ENCODE data around the gene SRGAP1. TPM values are rescaled to one million over a fixed set of nuclear protein-coding genes. Genes with fewer than 3 reads are reported as not detected.
"Not testable (repeated sequence)": the region's sequence is repeated elsewhere in the genome, so short reads cannot be mapped to it uniquely, and the experiment has no call there.

SRGAP1 gene
- total RNA-seq, 1 experiment from 2014 or later: 3.7 TPM

DNA sequence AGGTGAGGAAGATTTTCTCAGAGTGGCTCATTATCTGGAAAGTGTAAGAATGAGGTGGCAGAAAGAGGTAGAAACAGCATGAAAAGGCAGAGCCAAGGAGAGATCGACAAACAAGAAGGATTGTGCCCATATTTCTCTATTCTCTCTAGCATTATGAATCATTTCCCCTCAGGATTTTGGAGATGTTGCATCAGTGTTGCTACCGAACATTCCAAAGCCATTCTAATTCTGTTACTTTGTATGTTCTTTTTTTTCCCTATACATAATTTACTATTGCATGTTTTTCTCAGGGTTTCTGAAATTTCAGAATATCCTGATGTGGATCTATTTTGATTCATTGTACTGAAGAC, 316.2 kb downstream of the SRGAP1 start:
- peaks cover 18% of the 10 kb centered on the region for H3K4me1 ChIP-seq (replicated peaks)
- DNase-seq (ENCODE audit: low read depth in 1 of 2, low spot score in 2 of 2): peak in 1 of 2 experiments; percentile 21
- H3K9me3 ChIP-seq (replicated peaks): no peaks in the 10 kb centered on the region
- no peak overlapping the region for H3K4me3 ChIP-seq
- H3K27me3 ChIP-seq (replicated peaks): no peaks in the 10 kb centered on the region
- no peaks in the 10 kb centered on the region for H3K36me3 ChIP-seq
- H3K27ac ChIP-seq: peak overlapping the region; percentile 65

DNA sequence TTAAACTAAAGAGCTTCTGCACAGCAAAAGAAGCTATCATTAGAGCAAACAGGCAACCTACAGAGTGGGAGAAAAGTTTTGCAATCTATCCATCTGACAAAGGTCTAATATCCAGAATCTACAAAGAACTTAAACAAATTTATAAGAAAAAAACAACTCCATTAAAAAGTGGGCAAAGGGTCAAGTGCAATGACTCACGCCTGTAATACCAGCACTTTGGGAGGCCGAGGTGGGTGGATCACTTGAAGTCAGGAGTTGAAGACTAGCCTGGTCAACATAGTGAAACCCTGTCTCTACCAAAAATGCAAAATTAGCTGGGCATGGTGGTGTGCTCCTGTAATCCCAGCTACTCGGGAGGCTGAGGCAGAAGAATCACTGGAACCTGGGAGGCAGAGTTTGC, 322.1 kb downstream of the SRGAP1 start:
- not testable (repeated sequence) for H3K4me3 ChIP-seq; H3K36me3 ChIP-seq; H3K27ac ChIP-seq; H3K27me3 ChIP-seq (replicated peaks); DNase-seq (ENCODE audit: low read depth in 1 of 2, low spot score in 2 of 2); H3K9me3 ChIP-seq (replicated peaks)
- H3K4me1 ChIP-seq (replicated peaks): peaks cover 24% of the 10 kb centered on the region

DNA sequence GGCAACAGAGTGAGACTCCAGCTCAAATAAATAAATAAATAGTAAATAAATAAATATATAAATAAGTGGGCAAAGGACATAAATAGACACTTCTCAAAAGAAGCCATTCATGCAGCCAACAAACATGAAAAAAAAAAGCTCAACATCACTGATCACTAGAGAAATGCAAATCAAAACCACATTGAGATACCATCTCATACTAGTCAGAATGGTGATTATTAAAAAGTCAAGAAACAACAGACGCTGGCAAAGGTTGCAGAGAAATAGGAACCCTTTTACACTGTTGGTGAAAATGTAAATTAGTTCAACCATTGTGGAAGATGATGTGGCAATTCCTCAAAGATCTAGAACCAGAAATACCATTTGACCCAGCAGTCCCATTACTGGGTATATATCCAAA, 322.5 kb downstream of the SRGAP1 start:
- H3K36me3 ChIP-seq; H3K27ac ChIP-seq; H3K4me3 ChIP-seq; DNase-seq (ENCODE audit: low read depth in 1 of 2, low spot score in 2 of 2); H3K9me3 ChIP-seq (replicated peaks); H3K27me3 ChIP-seq (replicated peaks): not testable (repeated sequence)
- H3K4me1 ChIP-seq (replicated peaks): peaks cover 28% of the 10 kb centered on the region

DNA sequence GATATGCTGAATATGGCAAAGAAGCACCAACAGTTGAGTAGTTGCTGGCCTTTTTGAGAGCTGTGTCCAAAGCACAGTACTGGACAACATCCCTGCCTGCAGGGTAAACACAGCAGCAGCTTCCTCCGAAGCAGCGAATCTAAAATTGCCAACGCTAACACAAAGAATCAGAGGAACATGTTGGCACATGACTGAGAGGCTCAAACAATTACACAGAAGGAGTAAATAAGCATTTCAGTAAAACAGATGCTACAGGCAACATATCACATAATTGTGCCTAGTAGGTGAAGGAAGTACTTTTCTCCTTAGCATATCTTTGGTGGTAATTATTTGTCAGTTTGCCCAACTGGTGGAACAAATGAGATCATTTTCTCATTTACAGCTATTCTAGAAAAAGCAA, 325.5 kb downstream of the SRGAP1 start:
- Histone ChIP-seq H3K36me3 (no peaks in the 10 kb centered on the region), H3K9me3 (replicated peaks) (no peaks in the 10 kb centered on the region), H3K27ac (no peak overlapping the region), H3K4me3 (no peak overlapping the region), H3K4me1 (replicated peaks) (peaks cover 34% of the 10 kb centered on the region), H3K27me3 (replicated peaks) (no peaks in the 10 kb centered on the region)
- DNase-seq (ENCODE audit: low read depth in 1 of 2, low spot score in 2 of 2): no peak

DNA sequence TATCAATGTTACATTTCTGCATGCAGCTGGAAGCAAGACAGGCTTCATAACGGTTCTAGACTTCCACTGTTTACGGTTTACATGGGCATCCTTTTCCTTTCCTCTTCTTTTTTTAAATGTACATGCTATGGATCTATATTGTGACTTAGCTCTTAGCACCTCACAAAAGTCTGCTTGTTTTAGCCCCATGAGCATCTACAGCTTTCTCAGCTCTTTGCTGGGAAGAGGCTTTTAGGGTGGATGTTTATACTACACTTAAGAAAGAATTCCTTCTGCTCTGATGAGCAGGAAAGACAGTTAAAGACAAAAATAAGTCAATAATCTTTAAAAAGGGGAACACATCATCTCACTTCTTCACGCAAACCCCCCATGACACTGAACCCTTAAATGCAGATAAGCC, 326.2 kb downstream of the SRGAP1 start:
- no peaks in the 10 kb centered on the region for H3K9me3 ChIP-seq (replicated peaks)
- no peaks in the 10 kb centered on the region for H3K36me3 ChIP-seq
- peak in 1 of 2 experiments; percentile 12 for DNase-seq (ENCODE audit: low read depth in 1 of 2, low spot score in 2 of 2)
- H3K27ac ChIP-seq: peak overlapping the region; percentile 56
- no peaks in the 10 kb centered on the region for H3K27me3 ChIP-seq (replicated peaks)
- H3K4me1 ChIP-seq (replicated peaks): peaks cover 34% of the 10 kb centered on the region
- H3K4me3 ChIP-seq: no peak overlapping the region

DNA sequence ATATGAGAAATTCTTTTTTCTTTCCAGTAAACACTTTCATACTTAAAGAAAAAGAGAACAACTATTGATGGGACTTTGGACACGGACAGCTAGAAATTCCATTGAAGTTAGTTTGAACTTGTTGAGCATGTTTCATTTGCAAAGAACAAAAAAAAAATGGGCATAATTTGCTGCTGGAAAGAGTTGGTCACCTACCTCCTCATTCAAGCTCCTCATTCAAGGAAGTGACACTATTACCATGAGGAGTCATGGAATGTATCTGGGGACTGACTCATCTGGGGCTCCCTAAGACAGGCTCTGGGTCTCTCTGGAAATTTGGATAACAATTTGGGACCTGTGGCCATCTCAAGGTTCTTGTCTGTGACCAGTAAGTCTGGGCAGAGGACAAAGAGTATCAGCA, 327.2 kb downstream of the SRGAP1 start:
- peak overlapping the region; percentile 56 for H3K27ac ChIP-seq
- no peaks in the 10 kb centered on the region for H3K36me3 ChIP-seq
- H3K27me3 ChIP-seq (replicated peaks): no peaks in the 10 kb centered on the region
- DNase-seq (ENCODE audit: low read depth in 1 of 2, low spot score in 2 of 2): peak; percentile 53 to 57
- no peaks in the 10 kb centered on the region for H3K9me3 ChIP-seq (replicated peaks)
- no peak overlapping the region for H3K4me3 ChIP-seq
- H3K4me1 ChIP-seq (replicated peaks): peaks cover 30% of the 10 kb centered on the region

DNA sequence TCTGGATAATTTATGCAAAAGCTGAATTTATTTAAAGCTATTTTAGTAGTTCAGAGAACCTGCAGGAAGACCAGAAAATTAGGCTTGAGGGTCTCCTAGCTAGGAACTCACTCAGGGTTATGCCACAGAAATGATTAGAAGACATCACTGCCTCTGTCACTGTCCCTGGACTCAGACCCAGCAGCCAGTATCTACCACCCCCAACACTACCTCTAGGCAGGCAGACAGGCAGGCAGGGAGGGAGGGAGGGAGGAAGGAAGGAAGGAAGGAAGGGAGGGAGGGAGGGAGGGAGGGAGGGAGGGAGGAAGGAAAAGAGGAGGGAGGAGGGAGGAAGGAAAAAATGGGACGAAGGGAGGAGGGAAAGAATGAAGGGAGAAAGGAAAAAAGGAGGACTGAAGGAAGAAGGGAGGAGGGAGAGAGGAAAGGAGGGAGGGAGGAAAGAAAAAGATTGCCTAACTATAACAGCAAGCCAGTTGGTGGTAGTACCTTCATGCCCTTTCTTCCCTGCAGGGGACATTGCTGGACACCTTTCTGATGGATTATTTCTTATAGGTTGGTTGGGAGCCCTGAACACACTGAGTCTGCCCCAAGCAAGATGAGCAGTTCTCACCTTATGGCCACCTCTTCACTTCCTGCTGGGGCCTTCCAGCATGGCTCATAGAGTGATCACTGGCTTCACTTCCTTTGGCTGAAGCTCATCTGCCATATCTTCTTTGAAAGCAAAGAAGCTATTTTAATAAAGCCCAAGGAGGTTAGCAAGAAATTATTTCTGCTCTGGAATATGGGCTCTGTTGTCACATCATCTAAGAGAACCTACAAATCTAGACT, 327.9 kb downstream of the SRGAP1 start:
- Histone ChIP-seq H3K36me3 (no peaks in the 10 kb centered on the region), H3K9me3 (replicated peaks) (no peaks in the 10 kb centered on the region), H3K27ac (peak overlapping the region; percentile 56), H3K27me3 (replicated peaks) (no peaks in the 10 kb centered on the region), H3K4me3 (no peak overlapping the region), H3K4me1 (replicated peaks) (peaks cover 29% of the 10 kb centered on the region)
- DNase-seq (ENCODE audit: low read depth in 1 of 2, low spot score in 2 of 2): no peak

DNA sequence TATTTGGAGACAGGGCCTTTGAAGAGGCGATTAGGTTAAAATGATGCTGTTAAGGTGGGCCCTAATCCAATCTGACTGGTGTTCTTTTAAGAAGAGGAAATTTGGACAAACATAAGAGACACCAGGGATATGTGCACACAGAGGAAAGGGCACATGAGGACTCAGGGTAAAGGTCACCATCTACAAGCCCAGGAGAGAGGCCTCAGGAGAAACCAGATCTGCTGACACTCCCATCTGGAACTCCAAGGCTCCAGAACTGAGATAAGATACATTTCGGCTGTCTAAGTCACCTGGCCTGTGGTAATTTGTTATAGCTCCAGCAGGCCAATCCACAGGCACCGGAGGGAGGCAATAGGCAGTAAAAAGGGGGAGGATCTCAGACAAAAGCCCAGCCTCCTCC, 329.0 kb downstream of the SRGAP1 start:
- Histone ChIP-seq H3K27me3 (replicated peaks) (no peaks in the 10 kb centered on the region), H3K4me3 (no peak overlapping the region), H3K36me3 (no peaks in the 10 kb centered on the region), H3K27ac (no peak overlapping the region), H3K9me3 (replicated peaks) (no peaks in the 10 kb centered on the region), H3K4me1 (replicated peaks) (peaks cover 40% of the 10 kb centered on the region)
- no peak for DNase-seq (ENCODE audit: low read depth in 1 of 2, low spot score in 2 of 2)

DNA sequence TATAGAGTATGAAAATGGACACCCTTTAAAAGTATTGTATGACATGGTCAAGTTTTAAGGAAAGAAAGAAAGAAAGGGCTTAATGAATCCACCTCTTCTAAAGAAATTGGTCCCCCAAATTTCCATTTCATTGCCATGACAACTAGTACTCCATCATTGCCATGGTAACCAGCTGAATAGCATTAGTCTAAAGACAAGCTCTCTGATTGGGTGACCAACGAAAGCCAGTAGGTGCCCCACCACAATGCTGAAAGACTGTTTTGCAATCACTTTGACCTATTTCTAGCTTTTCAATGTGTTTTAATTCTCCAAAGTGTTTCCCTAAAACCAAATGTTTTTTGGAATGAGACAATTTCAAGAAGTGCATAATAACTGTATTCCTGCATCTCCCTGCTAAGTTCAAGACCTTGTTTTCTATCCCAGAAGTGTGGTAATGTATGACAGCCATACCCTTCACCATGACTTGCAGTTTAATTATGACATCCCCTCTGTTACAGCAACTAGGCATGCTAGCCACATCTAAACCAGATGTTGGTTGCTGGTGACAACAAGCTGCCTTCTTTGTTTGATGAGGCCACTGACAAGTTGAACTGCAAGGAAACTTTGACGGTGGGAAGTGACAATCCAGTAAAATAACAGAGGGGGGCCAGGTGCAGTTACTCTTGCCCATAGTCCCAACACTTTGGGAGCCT, 330.9 kb downstream of the SRGAP1 start:
- Histone ChIP-seq H3K27me3 (replicated peaks) (no peaks in the 10 kb centered on the region), H3K36me3 (no peaks in the 10 kb centered on the region), H3K4me3 (no peak overlapping the region), H3K4me1 (replicated peaks) (peaks cover 37% of the 10 kb centered on the region), H3K27ac (no peak overlapping the region), H3K9me3 (replicated peaks) (no peaks in the 10 kb centered on the region)
- no peak for DNase-seq (ENCODE audit: low read depth in 1 of 2, low spot score in 2 of 2)

DNA sequence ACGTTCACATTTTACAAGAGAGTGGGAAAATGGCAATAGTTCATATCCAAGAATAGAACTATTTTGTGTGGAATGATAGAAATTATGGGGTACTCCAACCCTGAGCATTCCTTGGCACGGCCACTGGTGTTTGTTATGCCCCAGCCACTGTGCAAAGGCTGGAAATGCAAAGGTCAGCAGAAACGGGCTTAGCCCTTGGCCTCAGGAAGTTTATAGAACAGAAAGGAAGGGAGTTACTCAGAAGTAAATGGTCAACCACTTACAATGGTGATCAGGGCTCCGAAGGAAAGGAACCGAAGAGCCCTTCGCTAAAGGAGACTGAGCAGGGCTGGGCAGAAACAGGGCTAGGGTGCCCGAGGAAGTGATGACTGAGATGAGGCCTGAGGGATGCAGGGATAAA, 332.5 kb downstream of the SRGAP1 start:
- Histone ChIP-seq H3K4me1 (replicated peaks) (peaks cover 35% of the 10 kb centered on the region), H3K27ac (no peak overlapping the region)

DNA sequence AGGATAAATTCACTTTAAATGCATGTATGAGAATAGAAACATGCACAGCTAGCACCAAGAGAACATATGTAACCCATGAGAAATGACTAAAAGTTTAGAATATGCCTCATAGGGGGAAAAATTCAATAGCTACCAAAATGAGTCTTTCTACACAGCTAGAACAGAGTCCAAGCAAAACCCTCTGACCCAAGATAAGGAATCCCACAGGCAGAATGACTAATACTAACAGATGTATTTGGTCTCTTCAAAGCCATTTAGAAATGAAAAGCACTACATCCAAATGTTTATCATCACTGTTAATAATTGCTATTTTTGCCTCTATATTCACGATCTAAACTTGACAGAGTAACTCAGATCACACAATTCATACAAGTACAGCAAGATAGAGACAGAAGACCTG, 333.6 kb downstream of the SRGAP1 start:
- H3K4me3 ChIP-seq: no peak overlapping the region
- no peaks in the 10 kb centered on the region for H3K27me3 ChIP-seq (replicated peaks)
- H3K4me1 ChIP-seq (replicated peaks): peaks cover 39% of the 10 kb centered on the region
- no peaks in the 10 kb centered on the region for H3K9me3 ChIP-seq (replicated peaks)
- DNase-seq (ENCODE audit: low read depth in 1 of 2, low spot score in 2 of 2): peak in 1 of 2 experiments; percentile 40
- no peak overlapping the region for H3K27ac ChIP-seq
- H3K36me3 ChIP-seq: no peaks in the 10 kb centered on the region

More for the DNA sequence above, 332.5 kb downstream of the SRGAP1 start:
- Histone ChIP-seq H3K36me3 (no peaks in the 10 kb centered on the region), H3K4me3 (no peak overlapping the region), H3K9me3 (replicated peaks) (no peaks in the 10 kb centered on the region), H3K27me3 (replicated peaks) (no peaks in the 10 kb centered on the region)
- DNase-seq (ENCODE audit: low read depth in 1 of 2, low spot score in 2 of 2): no peak

DNA sequence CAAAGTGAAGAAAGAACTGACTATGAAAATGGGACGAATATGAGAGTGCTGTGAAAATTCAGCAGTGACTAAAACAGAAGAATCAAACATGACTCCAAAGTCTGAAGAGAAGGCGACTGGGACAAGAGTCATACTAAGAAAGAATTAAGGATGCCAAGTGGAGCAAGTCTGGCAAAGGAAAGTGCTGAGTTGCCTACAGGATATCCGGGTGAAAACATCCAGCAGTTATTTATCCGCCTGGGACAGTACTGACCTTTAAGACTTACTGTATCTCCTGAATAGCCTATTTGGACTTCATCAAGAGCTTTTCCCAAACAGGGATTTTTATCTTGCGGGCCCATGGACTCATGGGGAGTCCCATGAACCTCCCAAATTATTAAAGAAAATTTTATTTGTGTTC, 336.5 kb downstream of the SRGAP1 start:
- Histone ChIP-seq H3K4me1 (replicated peaks) (peaks cover 39% of the 10 kb centered on the region), H3K36me3 (no peaks in the 10 kb centered on the region), H3K4me3 (no peak overlapping the region), H3K9me3 (replicated peaks) (no peaks in the 10 kb centered on the region), H3K27ac (peak overlapping the region; percentile 98), H3K27me3 (replicated peaks) (no peaks in the 10 kb centered on the region)
- DNase-seq (ENCODE audit: low read depth in 1 of 2, low spot score in 2 of 2): peak; percentile 50 to 68

DNA sequence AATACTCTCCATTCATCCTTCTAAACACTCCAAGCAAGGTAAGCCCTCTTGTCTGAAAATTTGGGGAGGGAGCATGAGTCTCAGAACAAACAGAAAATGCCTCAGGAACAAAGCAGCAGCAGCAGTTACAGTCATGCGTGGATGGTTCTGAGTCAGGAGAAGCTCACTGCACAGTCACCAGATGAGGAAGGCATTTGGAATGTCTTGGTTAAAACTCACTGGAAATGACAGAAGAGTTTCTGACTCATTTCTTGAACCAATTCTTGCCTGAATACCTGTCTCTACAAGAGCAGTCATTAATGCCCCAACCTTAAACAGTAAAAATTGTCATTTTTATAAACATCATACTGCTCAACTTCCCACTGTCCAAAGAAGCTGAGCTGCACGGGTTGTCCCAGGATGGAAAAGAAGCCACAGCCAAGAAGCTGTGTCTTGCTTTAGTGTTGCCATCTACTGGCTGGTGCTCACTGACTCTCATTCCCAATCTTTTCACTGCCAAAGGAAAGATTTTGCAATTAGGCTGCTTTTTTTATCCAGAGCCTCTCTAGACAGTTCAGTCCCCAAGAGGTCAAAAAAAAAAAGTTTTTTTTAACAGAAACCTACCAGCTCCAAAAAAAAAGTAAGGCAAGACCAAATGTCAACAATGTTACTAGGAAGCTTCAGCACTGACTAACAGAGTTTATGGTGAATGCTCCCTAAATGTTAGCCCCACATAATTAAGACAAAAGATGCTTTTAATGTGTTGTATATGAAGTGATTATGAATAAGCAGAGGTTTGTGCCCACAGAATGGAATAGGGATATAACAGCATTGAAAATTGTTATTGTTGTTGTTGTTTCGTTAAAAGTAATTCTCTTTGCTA, 337.2 kb downstream of the SRGAP1 start:
- no peaks in the 10 kb centered on the region for H3K36me3 ChIP-seq
- no peaks in the 10 kb centered on the region for H3K9me3 ChIP-seq (replicated peaks)
- no peak overlapping the region for H3K4me3 ChIP-seq
- peak overlapping the region; percentile 98 for H3K27ac ChIP-seq
- no peaks in the 10 kb centered on the region for H3K27me3 ChIP-seq (replicated peaks)
- peak; percentile 87 to 91 for DNase-seq (ENCODE audit: low read depth in 1 of 2, low spot score in 2 of 2)
- peaks cover 42% of the 10 kb centered on the region for H3K4me1 ChIP-seq (replicated peaks)

DNA sequence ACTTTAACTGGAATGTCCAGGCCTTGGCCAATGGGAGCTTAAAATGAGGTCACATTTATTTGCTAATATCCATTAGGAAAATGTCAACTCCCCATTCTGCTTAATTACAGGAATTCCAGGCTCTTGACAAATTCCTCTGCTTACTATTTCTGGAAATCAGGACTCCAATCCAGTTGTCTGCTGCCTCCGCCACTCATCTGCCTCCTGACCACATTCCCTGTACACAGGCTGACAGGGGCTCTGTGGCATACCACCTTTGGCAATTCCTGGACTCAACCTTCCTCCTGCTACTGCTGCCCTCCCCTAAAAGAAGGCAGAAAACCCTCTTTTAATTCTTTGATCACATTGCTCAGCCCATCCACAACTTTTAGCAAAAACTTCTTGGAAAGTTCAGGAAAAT, 339.7 kb downstream of the SRGAP1 start:
- H3K4me1 ChIP-seq (replicated peaks): peaks cover 54% of the 10 kb centered on the region
- H3K4me3 ChIP-seq: no peak overlapping the region

More for the DNA sequence above, 339.7 kb downstream of the SRGAP1 start:
- DNase-seq (ENCODE audit: low read depth in 1 of 2, low spot score in 2 of 2): no peak
- Histone ChIP-seq H3K36me3 (no peaks in the 10 kb centered on the region), H3K27ac (no peak overlapping the region), H3K9me3 (replicated peaks) (no peaks in the 10 kb centered on the region), H3K27me3 (replicated peaks) (no peaks in the 10 kb centered on the region)

All from SJSA1 (cell line).